Lung microvascular endothelial cell (primary cell): ENCODE data around the gene KIAA0930. TPM values are rescaled to one million over a fixed set of nuclear protein-coding genes. Genes with fewer than 3 reads are reported as not detected.

Experiments used
- DNase-seq, 2 donors: peaks; one replicate each; pipeline versions ENCODE4 v3.0.0 to v3.0.0-alpha.2; 2010; ENCODE audit warnings: low read depth in 2 of 2
- total RNA-seq: library from RNA; depleted of rRNA; stranded (reverse); fragments of >200 nt; gene quantifications from 2 replicates; pipeline ENCODE4 v1.2.1, GENCODE V29; 2014

Gene KIAA0930
- total RNA-seq, 1 donor from 2014 or later: 40.1 TPM

- DNase-seq: no peak
These were observed 60.5 kb downstream of the KIAA0930 start for GRCh38 chr22:45180146-45180679.

- DNase-seq: no peak
These were observed 61.2 kb downstream of the KIAA0930 start for GRCh38 chr22:45179276-45180049.

GRCh38 chr22:45172881-45173585, 67.7 kb downstream of the KIAA0930 start:
- no peak for DNase-seq

- no peak for DNase-seq
These were observed 68.9 kb downstream of the KIAA0930 start for GRCh38 chr22:45171830-45172229.

- DNase-seq: no peak
These were observed 70.9 kb downstream of the KIAA0930 start for GRCh38 chr22:45169591-45170466.

- no peak for DNase-seq
These were observed 73.8 kb downstream of the KIAA0930 start for GRCh38 chr22:45166932-45167331.

- DNase-seq: peak; percentile 7 to 19
These were observed 76.2 kb downstream of the KIAA0930 start for GRCh38 chr22:45164270-45165088.

GRCh38 chr22:45163451-45164269, 77.0 kb downstream of the KIAA0930 start, which contains the start of gene NUP50:
NUP50 (plus strand) TSS chr22:45163925; CDS start chr22:45168178, 4,253 bp downstream.
- DNase-seq: peak; percentile 98

- peak; percentile 50 to 56 for DNase-seq
These were observed 77.6 kb downstream of the KIAA0930 start for GRCh38 chr22:45163099-45163450.

- DNase-seq: peak in 1 of 2 donors; percentile 9
These were observed 78.2 kb downstream of the KIAA0930 start for GRCh38 chr22:45162531-45162930.

- DNase-seq: peak; percentile 38 to 42
These were observed 80.8 kb downstream of the KIAA0930 start for GRCh38 chr22:45159652-45160462.

GRCh38 chr22:45157907-45158306, 82.8 kb downstream of the KIAA0930 start:
- DNase-seq: no peak

- no peak for DNase-seq
These were observed 85.4 kb downstream of the KIAA0930 start for GRCh38 chr22:45155050-45155840.

GRCh38 chr22:45154383-45154782, 86.3 kb downstream of the KIAA0930 start:
- peak in 1 of 2 donors; percentile 23 for DNase-seq

- DNase-seq: no peak
These were observed 89.2 kb downstream of the KIAA0930 start for GRCh38 chr22:45151503-45151902.

GRCh38 chr22:45150139-45150538, 90.6 kb downstream of the KIAA0930 start:
- DNase-seq: no peak

GRCh38 chr22:45149671-45150070, 91.0 kb downstream of the KIAA0930 start:
- no peak for DNase-seq

GRCh38 chr22:45144916-45145315, 95.8 kb downstream of the KIAA0930 start:
- DNase-seq: no peak
